ENCODE results near the gene PRODH2.

Gene PRODH2

GRCh38 chr19:35812220-35813042, at the start of gene PRODH2:
Gene PRODH2 (minus strand): TSS chr19:35812845. CDS start chr19:35812805, 40 bp downstream.
- no peak for TF ChIP-seq CTCF (IDR thresholded peaks at IDR 0.05)

- TF ChIP-seq CTCF (IDR thresholded peaks at IDR 0.05), result no peak
These were observed 49.1 kb upstream of the PRODH2 start for GRCh38 chr19:35861640-35862160.

DNA sequence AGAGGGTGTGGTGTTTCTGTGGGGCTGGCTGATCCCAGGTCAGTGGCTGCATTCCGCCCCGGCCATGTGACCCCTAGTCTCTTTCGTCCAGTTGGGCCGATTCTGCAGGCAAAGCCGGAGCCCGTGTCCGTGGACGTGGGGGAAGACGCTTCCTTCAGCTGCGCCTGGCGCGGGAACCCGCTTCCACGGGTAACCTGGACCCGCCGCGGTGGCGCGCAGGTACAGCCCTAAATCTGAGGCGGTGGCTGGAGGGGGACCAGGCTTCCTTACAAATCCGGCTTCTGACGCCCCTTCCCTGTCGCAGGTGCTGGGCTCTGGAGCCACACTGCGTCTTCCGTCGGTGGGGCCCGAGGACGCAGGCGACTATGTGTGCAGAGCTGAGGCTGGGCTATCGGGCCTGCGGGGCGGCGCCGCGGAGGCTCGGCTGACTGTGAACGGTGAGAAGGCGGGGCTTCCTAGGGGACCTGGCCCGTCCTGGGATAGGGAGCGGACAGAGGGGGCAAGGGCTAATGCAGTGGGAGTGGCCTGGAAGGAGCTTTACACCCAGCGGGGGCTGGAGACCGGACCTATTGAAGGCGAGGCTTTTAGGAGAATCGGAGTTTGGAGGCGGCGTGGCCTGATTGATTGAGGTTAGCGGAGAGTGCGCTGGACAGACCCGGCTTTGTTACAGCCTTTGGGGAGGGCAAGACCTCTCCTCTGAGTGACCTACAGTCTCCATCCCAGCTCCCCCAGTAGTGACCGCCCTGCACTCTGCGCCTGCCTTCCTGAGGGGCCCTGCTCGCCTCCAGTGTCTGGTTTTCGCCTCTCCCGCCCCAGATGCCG, 48.4 kb upstream of the PRODH2 start:
- TF ChIP-seq CTCF (IDR thresholded peaks at IDR 0.05), result no peak

GRCh38 chr19:35860436-35860817, 47.8 kb upstream of the PRODH2 start:
- no peak for TF ChIP-seq CTCF (IDR thresholded peaks at IDR 0.05)

DNA sequence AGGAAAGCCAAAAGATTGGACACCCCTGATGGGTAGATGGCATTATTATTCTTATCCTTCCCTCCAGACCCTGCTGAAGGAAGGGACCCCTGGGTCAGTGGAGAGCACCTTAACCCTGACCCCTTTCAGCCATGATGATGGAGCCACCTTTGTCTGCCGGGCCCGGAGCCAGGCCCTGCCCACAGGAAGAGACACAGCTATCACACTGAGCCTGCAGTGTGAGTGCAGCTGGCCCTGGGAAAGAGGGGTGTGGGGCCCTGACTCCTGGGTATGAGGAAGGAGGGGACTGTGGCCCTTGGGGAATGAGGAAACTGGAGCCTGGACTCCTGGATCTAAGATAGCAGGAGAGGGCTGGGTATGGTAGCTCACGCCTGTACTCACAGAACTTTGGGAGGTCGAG, 46.8 kb upstream of the PRODH2 start:
- TF ChIP-seq CTCF (IDR thresholded peaks at IDR 0.05), result no peak

GRCh38 chr19:35858311-35858710, 45.7 kb upstream of the PRODH2 start:
- TF ChIP-seq CTCF (IDR thresholded peaks at IDR 0.05), result no peak

DNA sequence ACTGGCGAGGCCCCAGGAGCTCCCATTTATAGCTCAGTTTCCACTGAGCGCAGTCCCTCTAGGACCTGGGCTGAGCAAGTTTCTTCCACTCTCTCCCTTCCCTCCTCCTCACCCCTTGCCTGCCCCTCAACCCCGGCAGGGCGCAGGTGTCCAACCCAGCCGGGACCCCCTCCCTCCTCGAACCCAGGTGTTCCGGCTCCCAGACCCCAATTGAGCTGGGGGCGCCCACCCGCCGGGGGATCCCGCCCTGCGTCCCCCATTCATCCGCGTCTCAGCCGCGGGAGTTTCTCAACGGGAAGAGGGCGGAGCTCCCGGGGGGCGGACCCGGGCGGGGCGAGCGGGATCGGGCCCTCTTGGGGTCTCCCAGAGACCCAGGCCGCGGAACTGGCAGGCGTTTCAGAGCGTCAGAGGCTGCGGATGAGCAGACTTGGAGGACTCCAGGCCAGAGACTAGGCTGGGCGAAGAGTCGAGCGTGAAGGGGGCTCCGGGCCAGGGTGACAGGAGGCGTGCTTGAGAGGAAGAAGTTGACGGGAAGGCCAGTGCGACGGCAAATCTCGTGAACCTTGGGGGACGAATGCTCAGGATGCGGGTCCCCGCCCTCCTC, 44.0 kb upstream of the PRODH2 start, which contains the start of gene KIRREL2:
Gene KIRREL2 (plus strand): TSS at position 366 of the 604 bp plus-strand sequence. CDS start 209 bp downstream, at position 575.
- no peak for TF ChIP-seq CTCF (IDR thresholded peaks at IDR 0.05)
